HG02870 (cell line): ENCODE measurements around the gene ACSBG1.
"Not testable (repeated sequence)": the region's sequence is repeated elsewhere in the genome, so short reads cannot be mapped to it uniquely, and the experiment has no call there.

Experiments used
- ATAC-seq: cut with Tn5 transposase; IDR thresholded peaks from one replicate; pipeline ENCODE4 v1.9.1; 2021; ENCODE audit warnings: mild to moderate bottlenecking, moderate library complexity; ENCODE audit not compliant: unreplicated experiment

Gene ACSBG1

DNA sequence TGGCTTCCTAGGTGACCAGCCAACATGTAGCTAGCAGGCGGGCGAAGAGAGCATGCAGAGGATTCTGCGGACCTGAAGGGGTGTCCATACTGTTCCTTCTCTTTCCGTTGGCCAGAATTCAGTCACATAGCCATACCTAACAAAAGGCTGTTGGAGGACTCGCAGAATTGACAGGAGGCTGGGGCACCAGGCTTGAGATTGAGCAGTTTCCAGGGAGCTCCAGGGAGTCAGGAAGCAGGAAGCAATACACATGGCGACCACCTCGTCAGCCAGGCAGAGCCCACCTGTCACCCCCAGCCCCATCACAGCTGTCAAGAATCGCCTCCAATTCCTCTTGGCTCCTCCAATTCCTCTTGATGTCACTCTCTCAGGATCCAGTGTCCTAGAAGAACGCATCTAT, 16.8 kb upstream of the ACSBG1 start:
- no peak for ATAC-seq

DNA sequence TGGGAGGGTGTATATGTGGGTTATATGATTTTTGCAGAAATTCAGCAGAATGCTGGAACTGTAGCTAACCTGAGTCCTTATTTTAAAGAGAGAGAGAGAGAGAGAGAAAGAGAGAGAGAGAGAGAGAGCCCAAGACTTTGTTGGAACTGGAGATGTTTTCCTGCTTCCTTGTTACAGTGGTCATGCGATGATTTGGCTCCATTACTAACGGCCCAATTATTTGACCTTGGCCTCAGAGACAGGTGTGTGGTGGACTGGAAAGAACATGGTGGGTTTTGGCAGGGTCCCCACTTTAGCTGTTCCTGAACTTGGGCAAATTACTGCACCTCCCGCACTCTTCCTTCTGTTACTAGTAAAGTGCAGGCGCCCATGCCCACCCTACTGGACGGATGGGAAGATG, 14.8 kb upstream of the ACSBG1 start:
- ATAC-seq = no peak

DNA sequence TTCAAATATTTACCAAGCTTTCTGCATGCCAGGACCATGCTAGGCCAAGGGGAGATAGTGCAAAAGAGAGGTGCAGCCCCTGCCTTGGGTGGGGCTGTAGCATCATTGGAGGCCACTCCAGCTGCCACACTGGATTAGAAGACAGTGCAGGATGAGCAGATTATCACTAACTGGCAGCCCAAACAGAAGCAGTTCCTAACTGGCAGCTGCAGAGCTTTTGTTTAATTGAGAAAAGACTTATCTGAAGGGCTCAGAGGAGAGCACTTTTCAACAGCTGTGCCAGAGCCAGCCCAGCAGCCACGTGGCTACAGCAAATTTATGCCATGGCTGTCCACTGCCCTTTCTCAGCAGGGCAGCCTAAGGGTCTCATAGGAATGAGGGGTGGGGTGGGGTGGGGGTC, 13.5 kb upstream of the ACSBG1 start:
- ATAC-seq = no peak

DNA sequence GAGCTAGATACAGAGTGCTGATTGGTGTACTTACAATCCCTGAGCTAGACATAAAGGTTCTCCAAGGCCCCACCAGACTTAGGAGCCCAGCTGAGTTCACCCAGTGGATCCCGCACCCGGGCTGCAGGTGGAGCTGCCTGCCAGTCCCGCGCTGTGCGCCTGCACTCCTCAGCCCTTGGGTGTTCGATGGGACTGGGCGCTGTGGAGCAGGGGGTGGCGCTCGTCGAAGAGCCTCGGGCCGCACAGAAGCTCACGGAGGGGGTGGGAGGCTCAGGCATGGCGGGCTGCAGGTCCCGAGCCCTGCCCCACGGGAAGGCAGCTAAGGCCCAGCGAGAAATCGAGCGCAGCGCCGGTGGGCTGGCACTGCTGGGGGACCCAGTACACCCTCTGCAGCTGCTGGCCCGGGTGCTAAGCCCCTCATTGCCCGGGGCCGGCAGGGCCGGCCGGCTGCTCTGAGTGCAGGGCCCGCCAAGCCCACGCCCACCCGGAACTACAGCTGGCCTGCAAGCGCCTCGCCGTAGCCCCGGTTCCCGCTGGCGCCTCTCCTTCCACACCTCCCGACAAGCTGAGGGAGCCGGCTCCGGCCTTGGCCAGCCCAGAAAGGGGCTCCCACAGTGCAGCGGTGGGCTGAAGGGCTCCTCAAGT, 11.7 kb upstream of the ACSBG1 start:
- ATAC-seq = not testable (repeated sequence)

DNA sequence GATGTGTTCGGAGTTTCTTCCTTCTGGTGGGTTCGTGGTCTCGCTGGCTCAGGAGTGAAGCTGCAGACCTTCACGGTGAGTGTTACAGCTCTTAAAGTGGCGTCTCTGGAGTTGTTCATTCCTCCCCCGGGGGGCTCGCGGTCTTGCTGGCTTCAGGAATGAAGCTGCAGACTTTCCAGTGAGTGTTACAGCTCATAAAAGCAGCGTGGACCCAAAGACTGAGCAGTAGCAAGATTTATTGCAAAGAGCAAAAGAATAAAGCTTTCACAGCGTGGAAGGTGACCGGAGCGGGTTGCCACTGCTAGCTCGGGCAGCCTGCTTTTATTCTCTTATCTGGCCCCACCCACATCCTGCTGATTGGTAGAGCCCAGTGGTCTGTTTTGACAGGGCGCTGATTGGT, 11.0 kb upstream of the ACSBG1 start:
- ATAC-seq = not testable (repeated sequence)

DNA sequence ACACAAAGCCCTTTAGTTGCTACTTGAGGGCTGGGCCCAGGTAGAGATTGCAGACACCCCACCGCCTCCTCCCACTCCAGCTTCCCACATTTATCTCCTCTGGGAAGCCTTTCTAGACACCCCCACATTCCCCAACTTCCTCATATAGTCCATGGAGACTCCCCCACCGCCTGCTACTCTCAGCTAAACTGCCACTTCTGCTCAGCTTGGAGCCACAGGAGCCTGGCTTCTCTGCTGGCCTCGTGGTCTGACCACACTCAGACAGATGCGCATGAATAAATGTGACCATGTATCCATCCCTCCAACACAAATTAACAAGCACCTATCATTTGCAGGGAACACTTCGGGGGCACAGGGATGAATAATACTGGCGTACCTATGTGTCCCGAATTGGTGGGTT, 10.5 kb upstream of the ACSBG1 start:
- no peak for ATAC-seq

DNA sequence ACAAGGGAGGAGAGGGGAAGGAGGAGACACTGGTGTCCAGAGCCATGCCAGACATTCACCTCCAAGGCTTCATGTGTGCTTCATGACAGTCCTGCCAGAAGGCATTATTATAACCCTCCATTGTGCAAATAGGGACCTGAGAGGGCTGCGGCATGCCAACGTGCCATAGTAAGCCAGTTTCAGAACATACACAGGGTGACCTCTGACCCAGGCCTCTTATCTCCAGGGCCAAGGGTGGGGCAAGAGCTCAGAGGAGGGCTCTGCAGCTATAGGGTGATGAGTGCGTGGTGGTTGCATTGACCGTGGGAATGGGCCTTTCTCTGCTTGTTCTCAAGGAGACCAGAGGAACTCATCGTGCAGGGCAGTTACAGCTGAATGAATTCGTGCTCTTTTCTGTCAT, 9.7 kb upstream of the ACSBG1 start:
- no peak for ATAC-seq

DNA sequence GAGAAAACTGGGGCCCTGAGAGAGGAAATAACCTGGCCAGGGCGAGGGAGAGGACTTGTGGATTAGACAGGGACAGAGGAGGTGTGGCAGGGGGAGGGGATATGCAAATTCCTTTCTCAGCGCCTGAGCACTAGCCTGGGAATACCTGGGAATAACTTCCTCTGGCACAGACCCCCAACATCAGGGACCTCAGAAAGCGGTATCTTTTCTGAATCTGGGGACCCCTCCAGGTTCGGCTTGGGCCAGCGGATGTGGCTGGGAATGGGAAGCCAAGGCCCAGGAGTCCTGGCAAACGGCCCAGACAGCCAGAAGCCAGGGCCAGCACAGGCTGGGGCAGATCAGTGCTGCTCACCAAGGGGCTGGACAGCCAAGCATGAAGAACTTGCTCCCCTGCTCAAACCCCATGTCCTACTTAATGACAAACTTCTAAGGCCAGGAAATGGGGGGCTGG, 9.2 kb upstream of the ACSBG1 start:
- no peak for ATAC-seq

DNA sequence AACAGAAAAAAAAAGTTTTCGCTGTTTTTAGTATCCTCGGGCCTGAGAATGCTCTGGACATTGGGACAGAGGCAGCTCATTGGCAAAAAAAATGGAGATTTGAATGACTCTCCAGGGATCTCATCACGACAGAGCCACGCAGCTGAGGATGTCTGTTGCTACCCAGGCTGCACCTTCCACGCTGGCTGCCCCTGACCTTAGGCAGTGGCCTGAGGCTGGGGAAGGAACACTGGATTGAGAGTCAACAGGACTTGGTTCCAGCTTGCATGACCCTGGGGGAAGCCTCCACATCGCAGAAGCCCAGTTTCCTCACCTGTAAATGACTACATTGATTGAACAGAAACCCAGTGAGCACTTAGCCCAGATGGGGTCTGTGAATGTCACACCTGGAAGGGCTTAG, 8.7 kb upstream of the ACSBG1 start:
- ATAC-seq = no peak

DNA sequence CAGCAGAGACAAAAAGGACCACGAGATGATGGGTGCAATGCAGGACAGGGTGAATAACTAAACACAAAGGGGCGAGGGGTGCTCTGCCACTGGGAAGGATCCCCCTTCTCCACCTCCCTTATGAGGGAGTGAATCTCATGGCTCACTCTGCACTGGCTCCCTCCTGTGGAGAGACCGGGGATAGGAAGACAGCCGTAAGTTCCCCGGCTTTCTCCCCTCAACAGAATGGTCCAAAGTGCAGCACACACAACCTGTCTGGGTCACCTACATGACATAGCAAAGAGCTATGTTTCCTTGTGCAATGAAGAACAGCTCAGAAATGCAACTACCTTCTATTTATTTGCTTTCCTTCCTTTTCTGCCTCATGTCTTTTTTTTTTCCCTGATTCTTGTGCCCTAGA, 7.8 kb upstream of the ACSBG1 start:
- ATAC-seq = no peak

DNA sequence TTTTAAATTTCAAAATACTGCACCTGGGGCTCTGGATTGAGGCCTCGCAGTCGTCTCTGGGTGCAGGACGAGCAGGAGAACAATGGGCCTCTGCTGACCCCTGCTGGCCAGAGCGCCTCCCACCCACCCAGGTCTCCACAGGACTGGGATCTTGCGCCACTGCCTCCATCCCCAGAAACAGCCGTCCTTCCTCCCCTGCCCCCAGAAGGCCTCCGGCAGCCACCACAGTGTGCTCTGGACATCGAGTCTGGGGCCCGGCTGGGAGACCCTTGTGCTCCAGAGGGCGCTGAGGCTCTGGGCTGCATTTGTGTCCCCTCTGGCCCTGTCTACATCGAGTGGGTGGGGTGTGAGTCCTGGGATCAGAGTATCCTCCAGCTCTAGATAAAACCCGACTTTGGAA, 6.7 kb upstream of the ACSBG1 start:
- no peak for ATAC-seq

DNA sequence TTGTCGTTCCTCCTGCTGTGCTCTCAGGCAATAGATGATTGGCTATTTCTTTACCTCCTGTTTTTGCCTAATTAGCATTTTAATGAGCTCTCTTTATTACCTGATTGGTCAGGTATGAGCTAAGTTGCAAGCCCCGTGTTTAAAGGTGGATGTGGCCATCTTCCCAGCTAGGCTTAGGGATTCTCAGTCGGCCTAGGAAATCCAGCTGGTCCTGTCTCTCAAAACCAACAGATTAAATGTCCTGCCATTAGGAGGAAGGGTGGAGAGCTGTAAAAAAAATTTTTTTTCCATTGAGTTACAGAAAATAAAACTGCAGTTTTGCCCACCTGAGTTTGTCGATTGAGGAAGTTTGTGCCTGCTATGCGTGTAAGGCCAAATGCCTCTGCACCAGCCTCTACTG, 5.4 kb upstream of the ACSBG1 start:
- ATAC-seq = no peak

DNA sequence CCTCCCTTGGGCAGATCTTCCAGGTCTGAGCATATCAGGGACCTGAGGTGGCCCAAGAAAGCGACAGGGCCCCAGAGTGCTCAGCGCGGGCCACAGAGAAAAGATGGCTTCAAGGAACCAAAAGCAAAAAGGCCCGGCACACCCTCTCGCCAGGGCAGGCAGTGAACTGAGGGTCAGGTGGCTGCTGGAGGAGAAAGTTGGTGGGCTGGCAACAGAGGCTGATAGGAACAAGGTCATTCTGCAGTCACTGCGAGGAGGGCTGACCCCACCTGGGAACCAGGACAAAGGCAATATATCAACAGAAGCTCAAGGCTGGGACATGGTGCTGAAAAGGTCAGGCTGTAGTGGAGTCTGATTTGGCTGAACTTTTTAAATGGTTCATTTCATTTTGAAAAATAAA, 2.8 kb upstream of the ACSBG1 start:
- no peak for ATAC-seq

DNA sequence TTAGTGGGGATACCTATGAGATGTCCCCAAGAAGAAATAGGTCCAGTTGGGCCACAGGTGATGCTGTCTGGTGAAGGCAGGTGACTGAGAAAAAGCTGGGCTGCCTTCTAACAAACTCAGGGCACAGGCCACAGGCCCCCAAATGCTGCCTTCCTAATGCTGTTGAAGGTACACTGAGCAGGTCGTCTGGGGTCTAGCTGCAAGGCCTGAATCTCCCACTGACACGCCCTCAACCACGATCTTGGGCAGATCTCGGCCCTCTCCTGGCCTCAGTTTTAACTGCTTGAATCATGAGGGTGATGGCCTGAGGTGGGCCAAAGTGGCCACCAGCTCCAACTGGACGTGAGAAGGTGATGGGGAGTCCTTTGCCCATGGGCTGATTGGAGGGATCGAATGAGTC, 2.1 kb upstream of the ACSBG1 start:
- no peak for ATAC-seq

DNA sequence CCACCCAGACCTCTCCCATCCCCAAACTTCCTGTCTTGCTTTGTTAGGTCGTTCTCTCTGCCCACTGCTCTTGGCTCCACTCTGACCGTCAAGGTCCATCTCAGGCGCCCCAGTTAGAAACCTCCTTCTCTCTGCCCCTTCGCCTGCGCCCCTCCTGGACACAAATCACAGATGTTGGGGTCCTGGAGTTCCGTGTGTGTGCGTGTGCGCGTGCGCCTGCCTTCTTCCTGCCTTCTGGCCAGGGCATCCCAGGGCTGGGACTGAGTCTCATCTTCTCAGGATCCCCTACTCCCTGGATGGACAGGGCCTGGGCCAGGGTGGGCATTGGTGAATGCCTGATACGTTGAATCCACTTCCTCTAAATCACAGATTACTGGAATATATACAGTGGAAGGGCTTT, 869 bp downstream of the ACSBG1 start:
- ATAC-seq = no peak

DNA sequence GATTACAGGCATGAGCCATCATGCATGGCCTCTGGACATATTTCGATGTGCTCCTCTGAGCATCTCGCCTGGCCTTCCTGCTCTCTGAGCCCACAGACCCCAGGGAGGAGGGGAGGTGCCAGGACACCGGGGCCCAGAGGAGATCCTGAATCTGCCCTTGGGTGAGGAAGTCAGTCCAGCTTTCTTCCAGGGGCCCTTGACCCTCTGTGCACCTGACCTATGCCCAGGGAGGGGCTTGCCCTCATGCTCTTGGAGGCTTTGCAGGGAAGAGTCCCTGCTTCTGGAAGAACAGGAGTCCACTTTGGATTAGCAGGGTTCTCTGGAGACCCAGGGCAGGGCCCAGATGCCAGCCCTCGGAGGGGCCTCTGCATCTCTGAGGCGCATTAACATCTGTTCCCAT, 1.4 kb downstream of the ACSBG1 start:
- ATAC-seq = no peak

DNA sequence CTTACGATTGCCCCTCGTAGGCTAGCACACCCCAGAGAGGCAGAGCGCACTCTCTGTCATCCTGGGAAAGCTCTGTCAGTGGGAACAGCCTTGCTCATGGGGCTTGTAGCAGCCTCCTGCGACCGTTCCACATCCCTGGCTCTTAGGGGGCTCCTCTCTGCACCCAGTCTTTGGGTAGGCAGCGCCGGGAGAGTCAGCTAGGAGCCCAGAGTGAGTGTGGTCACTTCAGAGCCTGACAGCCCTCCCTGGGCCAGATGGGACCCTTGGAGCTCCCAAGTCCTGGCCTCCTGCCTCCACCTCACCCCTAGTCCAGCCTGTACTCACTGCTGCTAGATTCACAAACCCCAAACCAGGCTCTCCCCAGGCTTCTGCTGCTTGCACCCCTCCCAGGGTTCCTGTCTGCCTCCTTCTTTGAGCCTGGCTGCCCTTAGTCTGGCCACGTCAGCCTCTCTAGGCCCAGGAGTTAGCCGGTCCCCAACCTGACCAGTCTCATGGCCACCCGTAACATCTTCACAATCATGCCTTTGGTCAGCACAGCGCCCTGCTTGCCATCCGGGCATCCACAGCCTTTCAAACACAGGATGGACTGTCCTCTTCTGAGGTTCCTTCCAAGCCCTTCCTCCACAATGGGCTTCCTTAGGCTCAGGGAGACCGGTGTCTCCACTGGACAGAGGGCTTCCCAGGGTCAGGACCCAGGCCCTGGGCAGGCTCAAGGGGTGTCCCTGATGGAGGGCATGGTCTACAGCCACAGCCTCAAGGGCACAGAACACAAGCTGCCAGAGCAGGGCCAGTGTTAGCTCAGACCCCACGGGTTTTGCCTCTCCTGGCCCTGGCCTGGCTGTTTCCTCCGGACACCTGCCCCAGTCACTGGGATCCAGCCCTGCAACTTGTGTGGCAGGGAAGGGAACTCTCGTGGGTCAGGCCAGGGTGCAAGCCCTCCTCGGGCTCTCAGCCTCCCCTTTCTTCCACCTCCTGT, 4.6 kb downstream of the ACSBG1 start:
- no peak for ATAC-seq

DNA sequence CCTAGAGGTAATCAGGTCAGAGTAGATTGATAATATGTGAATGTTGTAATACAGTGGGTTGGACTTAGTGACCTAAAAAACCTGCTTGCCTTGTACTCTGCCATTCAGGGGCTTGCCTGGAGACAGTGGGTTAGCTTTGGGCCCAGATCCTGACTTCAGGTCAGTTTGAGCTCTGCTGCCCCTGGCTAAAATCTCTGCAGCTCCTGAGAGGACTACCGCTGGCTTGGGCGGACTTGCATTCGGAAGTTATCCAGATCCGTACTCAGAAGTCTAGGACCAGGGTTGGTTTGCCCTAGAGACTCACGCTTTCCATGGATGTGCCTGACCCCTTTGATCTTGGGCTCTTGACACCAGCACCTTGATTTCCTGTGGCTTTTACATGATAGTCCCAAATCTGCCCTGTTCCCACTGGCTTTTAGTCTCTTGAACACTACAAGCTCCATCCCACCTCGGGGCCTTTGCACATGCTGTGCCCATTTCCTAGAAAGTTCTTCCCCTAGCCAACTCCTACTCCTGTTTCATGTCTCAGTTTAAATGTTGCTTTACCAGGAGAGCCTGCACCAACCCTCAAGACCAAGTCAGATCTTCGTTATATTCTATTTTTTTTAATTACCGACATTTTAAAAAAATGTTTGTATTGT, 5.9 kb downstream of the ACSBG1 start:
- no peak for ATAC-seq

DNA sequence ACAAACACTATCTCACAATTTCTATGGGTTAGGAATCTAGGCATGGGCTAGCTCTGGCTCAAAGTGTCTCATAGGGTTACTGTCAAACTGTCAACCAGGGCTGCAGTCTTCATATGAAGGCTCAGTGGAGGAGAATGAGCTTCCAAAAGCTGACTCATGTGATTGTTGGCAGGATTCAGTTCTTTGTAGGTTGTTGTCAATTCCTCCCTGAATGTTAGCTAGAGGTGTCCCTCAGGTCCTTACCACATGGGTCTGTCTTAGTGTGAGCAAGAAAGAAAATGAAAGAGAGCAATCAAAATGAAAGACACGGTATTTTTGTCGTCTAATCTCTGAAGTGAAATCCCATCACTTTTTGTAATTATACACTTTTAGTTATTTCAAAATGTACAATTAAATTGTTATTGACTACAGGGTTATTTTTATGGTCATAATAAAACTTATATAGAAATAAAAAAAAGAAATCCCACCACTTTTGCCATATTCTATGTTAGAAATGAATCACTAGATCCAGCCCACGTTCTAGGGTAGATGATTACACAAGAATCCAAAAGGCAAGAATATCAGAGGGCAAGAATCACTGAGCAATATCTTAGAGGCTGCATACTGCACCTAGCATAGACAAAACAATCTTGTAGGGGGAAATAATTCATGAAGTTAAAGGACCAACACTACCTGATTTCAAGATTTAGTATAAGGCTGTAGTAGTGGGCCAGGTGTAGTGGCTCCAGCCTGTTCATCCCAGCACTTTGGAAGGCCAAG, 8.4 kb downstream of the ACSBG1 start:
- ATAC-seq = peak; percentile 53

DNA sequence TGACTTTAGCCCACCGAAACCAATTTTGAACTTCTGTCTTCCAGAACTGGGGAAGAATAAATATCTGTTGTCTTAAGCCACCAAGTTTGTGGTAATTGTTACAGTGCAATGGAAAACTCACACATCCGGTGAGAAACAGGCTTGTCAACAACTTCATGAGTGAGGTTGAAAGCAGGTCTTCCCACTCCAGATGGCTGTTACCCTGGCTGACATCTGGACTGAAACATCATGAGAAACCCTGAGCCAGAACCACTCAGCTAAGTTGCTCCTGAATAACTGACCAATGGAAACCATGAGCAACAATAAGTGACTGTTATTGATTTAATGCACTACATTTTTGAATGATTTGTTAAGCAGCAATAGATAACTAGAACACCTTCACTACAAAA, 10.3 kb downstream of the ACSBG1 start:
- no peak for ATAC-seq

DNA sequence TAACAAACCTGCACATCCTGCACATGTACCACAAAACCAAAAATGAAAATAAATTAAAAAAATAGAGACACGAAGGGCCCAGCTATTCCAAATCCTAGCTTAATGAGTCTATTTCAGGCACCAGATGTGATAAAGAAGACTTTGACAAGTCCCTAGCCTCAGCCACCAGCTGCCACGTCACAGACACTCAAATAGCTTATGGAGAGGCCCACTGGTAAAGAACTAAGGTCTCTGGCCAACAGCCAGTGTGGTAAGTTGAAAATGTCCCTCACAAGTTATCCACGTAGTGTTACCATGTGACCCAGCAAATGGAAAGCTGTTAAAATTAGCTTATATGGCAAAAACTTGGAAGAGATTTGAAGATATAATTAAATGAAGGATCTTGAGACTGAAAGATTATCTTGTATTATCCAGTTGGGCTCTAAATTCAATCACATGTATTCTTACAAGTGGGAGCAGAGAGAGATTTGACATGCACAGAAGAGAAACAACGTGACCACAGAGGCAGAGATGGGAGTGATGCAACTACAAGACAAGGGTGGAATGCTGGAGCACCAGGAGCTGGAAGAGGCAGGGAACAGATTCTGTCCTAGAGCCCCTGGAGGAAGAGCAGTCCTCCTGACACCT, 10.9 kb downstream of the ACSBG1 start:
- no peak for ATAC-seq
